ENCODE measurements around the gene RDH12. TPM values are rescaled to one million over a fixed set of nuclear protein-coding genes. Genes with fewer than 3 reads are reported as not detected.

The RDH12 gene
- total and polyA plus RNA-seq, 2 donors (not counting 1 experiment from before 2014, with no cell fraction given) = not detected

GRCh38 chr14:67697006-67697405 lies 4.7 kb upstream of the RDH12 start:
- no peak overlapping the region for H2AFZ ChIP-seq (ENCODE audit: low read length)
- no peak overlapping the region for H3K27ac ChIP-seq (ENCODE audit: insufficient read depth, low read length)
- H3K4me3 ChIP-seq (replicated peaks in 1 of 4; ENCODE audit: control extremely low read depth in 1 of 4, insufficient read depth in 1 of 4, low read depth in 3 of 4, low read length in 4 of 4) = no peak overlapping the region
- no peaks in the 10 kb centered on the region for H3K9me3 ChIP-seq (ENCODE audit: control insufficient read depth, insufficient read depth, low read depth, low read length)
- no peak for TF ChIP-seq EZH2 (IDR thresholded peaks at IDR 0.05; ENCODE audit: low read length, missing control alignments)
- TF ChIP-seq CTCF (conservative IDR thresholded peaks at IDR 0.05 in 1 of 2, IDR thresholded peaks at IDR 0.05 in 1 of 2; ENCODE audit: low read depth in 1 of 2, low read length in 2 of 2) = no peak
- H3K4me2 ChIP-seq (ENCODE audit: extremely low read depth, insufficient read depth, low read length) = no peak overlapping the region
- no peak overlapping the region for H3K9ac ChIP-seq (ENCODE audit: insufficient read depth, low read length)
- H3K79me2 ChIP-seq (ENCODE audit: control insufficient read depth, insufficient read depth, low read length) = peaks cover 23% of the 10 kb centered on the region
- DNase-seq (ENCODE audit: low read depth in 2 of 2) = no peak
- peaks cover 4% of the 10 kb centered on the region for H3K36me3 ChIP-seq (ENCODE audit: control insufficient read depth, insufficient read depth, low read length)
- no peaks in the 10 kb centered on the region for H4K20me1 ChIP-seq (ENCODE audit: control insufficient read depth, extremely low read depth, insufficient read depth, low read length)
- H3K4me1 ChIP-seq (ENCODE audit: control insufficient read depth, extremely low read depth, insufficient read depth, low read length) = peaks cover 8% of the 10 kb centered on the region
- H3K27me3 ChIP-seq (ENCODE audit: control insufficient read depth, insufficient read depth, low read length) = no peaks in the 10 kb centered on the region

- H3K9me3 ChIP-seq (ENCODE audit: control insufficient read depth, insufficient read depth, low read depth, low read length) = no peaks in the 10 kb centered on the region
- H3K9ac ChIP-seq (ENCODE audit: insufficient read depth, low read length) = no peak overlapping the region
- H3K4me3 ChIP-seq (replicated peaks in 1 of 4; ENCODE audit: control extremely low read depth in 1 of 4, insufficient read depth in 1 of 4, low read depth in 3 of 4, low read length in 4 of 4) = no peak overlapping the region
- no peak overlapping the region for H2AFZ ChIP-seq (ENCODE audit: low read length)
- no peak overlapping the region for H3K27ac ChIP-seq (ENCODE audit: insufficient read depth, low read length)
- peaks cover 12% of the 10 kb centered on the region for H3K79me2 ChIP-seq (ENCODE audit: control insufficient read depth, insufficient read depth, low read length)
- no peaks in the 10 kb centered on the region for H3K27me3 ChIP-seq (ENCODE audit: control insufficient read depth, insufficient read depth, low read length)
- H3K4me1 ChIP-seq (ENCODE audit: control insufficient read depth, extremely low read depth, insufficient read depth, low read length) = peaks cover 5% of the 10 kb centered on the region
- H4K20me1 ChIP-seq (ENCODE audit: control insufficient read depth, extremely low read depth, insufficient read depth, low read length) = no peaks in the 10 kb centered on the region
- no peak for TF ChIP-seq CTCF (conservative IDR thresholded peaks at IDR 0.05 in 1 of 2, IDR thresholded peaks at IDR 0.05 in 1 of 2; ENCODE audit: low read depth in 1 of 2, low read length in 2 of 2)
- TF ChIP-seq EZH2 (IDR thresholded peaks at IDR 0.05; ENCODE audit: low read length, missing control alignments) = no peak
- DNase-seq (ENCODE audit: low read depth in 2 of 2) = no peak
- H3K36me3 ChIP-seq (ENCODE audit: control insufficient read depth, insufficient read depth, low read length) = no peaks in the 10 kb centered on the region
- H3K4me2 ChIP-seq (ENCODE audit: extremely low read depth, insufficient read depth, low read length) = no peak overlapping the region
Observed at GRCh38 chr14:67698179-67698578, 3.5 kb upstream of the RDH12 start.

GRCh38 chr14:67703997-67704396 lies 2.3 kb downstream of the RDH12 start:
- no peaks in the 10 kb centered on the region for H3K9me3 ChIP-seq (ENCODE audit: control insufficient read depth, insufficient read depth, low read depth, low read length)
- no peak overlapping the region for H3K4me3 ChIP-seq (replicated peaks in 1 of 4; ENCODE audit: control extremely low read depth in 1 of 4, insufficient read depth in 1 of 4, low read depth in 3 of 4, low read length in 4 of 4)
- H3K36me3 ChIP-seq (ENCODE audit: control insufficient read depth, insufficient read depth, low read length) = no peaks in the 10 kb centered on the region
- no peak overlapping the region for H3K4me2 ChIP-seq (ENCODE audit: extremely low read depth, insufficient read depth, low read length)
- no peak overlapping the region for H2AFZ ChIP-seq (ENCODE audit: low read length)
- no peak for DNase-seq (ENCODE audit: low read depth in 2 of 2)
- H4K20me1 ChIP-seq (ENCODE audit: control insufficient read depth, extremely low read depth, insufficient read depth, low read length) = no peaks in the 10 kb centered on the region
- TF ChIP-seq CTCF (conservative IDR thresholded peaks at IDR 0.05 in 1 of 2, IDR thresholded peaks at IDR 0.05 in 1 of 2; ENCODE audit: low read depth in 1 of 2, low read length in 2 of 2) (no peak), EZH2 (IDR thresholded peaks at IDR 0.05; ENCODE audit: low read length, missing control alignments) (no peak)
- H3K27me3 ChIP-seq (ENCODE audit: control insufficient read depth, insufficient read depth, low read length) = no peaks in the 10 kb centered on the region
- H3K79me2 ChIP-seq (ENCODE audit: control insufficient read depth, insufficient read depth, low read length) = no peaks in the 10 kb centered on the region
- no peaks in the 10 kb centered on the region for H3K4me1 ChIP-seq (ENCODE audit: control insufficient read depth, extremely low read depth, insufficient read depth, low read length)
- no peak overlapping the region for H3K27ac ChIP-seq (ENCODE audit: insufficient read depth, low read length)
- no peak overlapping the region for H3K9ac ChIP-seq (ENCODE audit: insufficient read depth, low read length)
